Measurements from ENCODE around the gene SLC35B2.

Gene SLC35B2

GRCh38 chr6:44221291-44221960, 35.9 kb downstream of the SLC35B2 start:
- DNase-seq (ENCODE audit: low spot score) = peak; percentile 89

GRCh38 chr6:44220913-44221290, 36.4 kb downstream of the SLC35B2 start:
- DNase-seq (ENCODE audit: low spot score) = no peak

GRCh38 chr6:44219815-44220784, 37.2 kb downstream of the SLC35B2 start:
- no peak for DNase-seq (ENCODE audit: low spot score)

GRCh38 chr6:44219053-44219814, 38.1 kb downstream of the SLC35B2 start:
- DNase-seq (ENCODE audit: low spot score) = peak; percentile 88

DNA sequence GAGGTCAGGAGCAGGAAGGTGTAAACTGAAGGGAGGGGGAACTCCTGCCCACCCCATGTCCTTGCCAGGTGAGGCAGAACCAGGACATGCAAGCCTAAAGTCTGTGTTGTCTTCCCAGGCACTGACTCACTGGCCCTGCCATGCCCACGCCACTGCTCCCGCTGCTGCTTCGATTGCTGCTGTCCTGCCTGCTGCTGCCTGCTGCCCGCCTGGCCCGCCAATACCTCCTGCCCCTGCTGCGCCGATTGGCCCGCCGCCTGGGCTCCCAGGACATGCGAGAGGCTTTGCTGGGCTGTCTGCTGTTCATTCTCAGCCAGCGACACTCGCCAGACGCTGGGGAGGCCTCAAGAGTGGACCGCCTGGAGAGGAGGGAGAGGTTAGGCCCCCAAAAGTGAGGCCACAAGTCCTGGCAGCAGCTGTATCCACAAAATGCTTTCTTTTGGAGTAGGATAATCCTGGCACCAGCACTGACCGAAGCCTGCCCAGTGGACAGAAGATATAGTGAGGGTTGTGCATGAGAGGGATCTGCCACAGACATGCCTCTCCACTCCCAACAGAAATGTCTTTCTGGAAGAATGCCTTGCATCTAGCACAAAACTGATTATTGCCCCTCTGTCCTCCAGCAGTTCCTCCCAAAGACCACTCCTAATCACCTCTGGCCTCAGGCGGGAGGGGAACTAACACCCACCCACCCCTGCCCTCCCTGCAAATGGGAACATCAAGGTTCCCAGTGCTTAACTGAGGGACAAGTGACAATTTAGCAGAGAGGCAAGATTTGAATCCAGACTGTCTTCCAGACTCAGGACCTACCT, 39.8 kb downstream of the SLC35B2 start:
- DNase-seq (ENCODE audit: low spot score) = no peak

GRCh38 chr6:44216677-44217331, 40.5 kb downstream of the SLC35B2 start, which contains the start of gene MYMX:
Gene MYMX (plus strand): TSS chr6:44216926. CDS start chr6:44217472, 546 bp downstream.
- no peak for DNase-seq (ENCODE audit: low spot score)

DNA sequence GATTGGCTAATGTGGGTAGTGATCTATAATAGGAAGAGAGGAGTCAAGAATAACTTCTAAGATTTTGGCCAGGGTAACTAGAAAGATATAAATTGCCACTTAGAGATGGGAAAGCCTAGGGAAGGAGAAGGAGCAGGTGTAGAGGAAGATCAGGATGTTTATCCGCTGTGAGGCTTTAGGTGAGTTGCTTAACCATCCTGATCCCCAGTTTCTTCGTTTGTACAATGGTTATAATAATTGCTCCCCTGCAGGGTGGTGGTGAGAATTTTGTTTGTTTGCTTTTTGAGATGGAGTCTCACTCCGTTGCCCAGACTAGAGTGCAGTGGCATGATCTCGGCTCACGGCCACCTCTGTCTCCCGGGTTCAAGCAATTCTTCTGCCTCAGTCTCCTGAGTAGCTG, 43.0 kb downstream of the SLC35B2 start:
- DNase-seq (ENCODE audit: low spot score) = no peak

DNA sequence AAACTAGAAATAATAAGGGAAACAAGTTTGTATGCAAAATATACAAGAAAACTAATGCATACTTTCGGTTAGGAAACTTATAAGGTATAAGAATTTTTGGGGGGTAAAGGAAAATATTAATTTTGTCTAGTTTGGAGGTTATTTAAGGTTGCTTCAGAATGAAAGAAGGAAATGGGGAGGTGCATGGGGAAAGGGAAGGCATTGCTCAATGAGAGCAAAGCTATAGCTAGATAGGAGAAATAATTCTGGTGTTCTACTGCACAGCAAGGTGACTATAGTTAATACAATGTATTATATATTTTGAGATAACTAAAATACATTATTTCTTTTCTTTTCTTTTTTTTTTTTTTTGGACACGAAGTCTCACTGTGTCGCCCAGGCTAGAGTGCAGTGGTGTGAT, 46.0 kb downstream of the SLC35B2 start:
- no peak for DNase-seq (ENCODE audit: low spot score)

DNA sequence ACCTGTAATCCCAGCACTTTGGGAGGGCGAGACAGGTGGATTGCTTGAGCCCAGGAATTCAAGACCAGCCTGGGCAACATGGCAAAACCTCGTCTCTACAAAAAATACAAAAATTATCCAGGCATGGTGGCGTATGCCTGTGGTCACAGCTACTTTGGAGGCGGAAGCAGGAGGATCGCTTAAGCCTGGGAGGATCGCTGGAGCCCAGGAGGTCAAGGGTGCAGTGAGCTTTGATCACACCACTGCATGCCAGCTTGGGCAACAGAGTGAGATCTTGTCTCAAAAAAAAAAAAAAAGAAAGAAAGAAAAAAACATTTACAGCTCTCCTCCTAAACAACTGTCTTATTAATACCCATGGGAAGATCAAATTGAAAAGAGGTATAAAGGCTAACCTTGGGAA, 49.4 kb downstream of the SLC35B2 start:
- no peak for DNase-seq (ENCODE audit: low spot score)
